DMS53 treated with DMSO at 0.1 percent for 48 hours (cell line): ENCODE measurements around the gene RGS6.
"Not testable (repeated sequence)": the region's sequence is repeated elsewhere in the genome, so short reads cannot be mapped to it uniquely, and the experiment has no call there.

Experiments
- DNase-seq: peaks from one replicate; lab custom pipeline; 2025; ENCODE audit not compliant: unreplicated experiment; lab: John Stamatoyannopoulos, UW

Gene RGS6

DNA sequence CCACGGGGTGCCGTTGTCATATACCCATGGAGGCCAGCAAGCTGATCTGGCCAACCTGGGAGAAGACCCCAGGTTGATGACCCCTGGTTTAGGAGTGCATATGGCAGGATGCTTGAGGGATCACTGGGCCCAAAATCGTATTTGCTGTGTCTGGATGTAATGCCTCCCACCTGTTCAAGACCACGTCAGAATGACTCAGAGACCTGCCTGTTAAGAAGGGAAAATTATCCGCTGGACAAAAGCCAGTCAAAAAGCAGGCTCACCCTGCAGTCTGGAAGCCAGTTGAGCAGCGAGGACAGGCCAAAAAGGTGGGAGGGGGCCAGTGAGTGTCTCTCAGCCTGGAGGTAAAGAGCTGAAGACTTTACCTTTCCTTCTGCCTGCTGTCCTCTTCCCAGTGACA is 512.5 kb downstream of the RGS6 start:
- no peak for DNase-seq

DNA sequence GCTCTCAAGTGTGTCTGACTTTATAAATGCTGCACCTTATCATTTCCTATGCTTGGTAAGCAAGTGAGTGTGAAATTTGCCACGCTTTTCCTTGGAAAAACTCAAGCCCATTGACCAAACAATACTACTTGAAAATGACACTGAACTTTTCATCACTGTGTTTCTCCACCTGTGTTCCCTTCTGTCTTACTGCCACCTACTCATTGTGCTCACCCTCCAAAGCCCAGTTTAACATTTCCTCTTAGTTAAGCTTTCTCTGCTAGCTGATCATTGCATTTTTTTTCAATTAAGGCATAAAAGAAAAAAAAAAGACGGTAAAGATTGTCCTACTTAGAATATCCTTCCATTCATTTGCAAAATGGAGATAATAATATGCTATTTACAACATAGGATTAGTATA is 516.0 kb downstream of the RGS6 start:
- no peak for DNase-seq

DNA sequence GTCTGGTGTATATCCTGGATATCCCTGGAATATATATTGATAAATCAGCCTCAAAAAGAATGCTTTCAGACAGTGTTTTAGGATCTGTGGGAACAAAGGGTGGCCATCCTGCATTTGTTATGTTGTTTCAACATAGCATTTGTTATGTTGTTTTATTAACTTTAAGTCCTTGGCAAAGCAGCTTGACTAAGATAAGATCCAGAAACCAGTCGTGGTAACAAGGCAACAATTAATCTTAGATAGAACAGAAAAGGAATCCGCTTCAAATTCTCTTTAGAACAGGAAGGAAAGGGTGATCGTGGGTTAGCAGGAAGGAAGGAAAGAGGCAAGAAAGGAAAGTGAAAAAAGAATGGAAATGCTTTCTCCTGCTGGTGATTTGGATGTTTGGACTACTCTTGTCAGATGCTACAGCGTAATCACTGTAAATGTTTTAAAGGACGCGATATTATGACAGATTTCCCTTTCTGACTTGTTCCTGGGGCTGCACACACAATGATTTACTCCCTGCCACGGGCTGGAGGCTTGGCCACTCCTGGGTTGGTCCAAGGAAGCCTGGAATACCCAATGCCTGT is 518.3 kb downstream of the RGS6 start:
- DNase-seq: no peak

DNA sequence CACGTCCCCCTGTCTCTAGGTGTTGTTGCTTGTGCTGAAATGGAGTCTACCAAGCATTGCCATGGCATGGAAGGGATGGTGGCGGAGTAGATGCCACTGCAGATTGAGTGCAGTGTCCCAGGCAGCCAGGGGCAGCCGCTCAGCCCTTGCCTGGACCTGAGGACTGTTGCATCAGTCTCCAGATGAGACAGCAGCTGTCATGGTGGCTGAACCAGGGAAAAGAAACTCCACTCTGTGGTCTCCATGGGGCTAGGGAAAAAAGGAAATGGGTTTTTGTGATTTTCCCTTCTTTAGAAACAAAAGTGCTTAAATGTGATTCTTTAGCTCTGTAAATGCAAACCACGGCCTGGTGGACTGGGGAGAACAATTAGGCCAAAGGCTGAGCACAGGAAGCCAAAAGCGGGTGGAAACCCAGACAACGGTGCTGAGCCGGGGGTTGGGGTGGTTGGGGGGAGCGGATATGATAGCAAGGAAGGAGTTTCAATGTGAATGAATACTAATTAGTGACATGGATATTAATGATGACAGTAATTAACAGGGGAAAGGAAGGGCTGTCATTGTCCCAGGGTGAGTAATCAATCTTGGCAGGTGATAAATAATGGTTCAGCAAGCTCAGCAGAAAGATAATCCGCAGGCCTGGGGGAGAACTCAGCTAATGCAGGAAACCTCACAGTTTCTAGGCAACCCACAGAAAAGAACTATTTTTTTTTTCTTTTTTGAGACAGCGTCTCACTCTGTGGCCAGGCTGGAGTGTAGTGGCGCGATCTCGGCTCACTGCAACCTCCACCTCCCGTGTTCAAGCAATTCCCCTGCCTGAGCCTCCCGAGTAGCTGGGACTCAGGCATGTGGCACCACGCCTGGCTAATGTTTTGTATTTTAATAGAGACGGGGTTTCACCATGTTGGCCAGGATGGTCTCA is 519.1 kb downstream of the RGS6 start:
- DNase-seq: no peak

DNA sequence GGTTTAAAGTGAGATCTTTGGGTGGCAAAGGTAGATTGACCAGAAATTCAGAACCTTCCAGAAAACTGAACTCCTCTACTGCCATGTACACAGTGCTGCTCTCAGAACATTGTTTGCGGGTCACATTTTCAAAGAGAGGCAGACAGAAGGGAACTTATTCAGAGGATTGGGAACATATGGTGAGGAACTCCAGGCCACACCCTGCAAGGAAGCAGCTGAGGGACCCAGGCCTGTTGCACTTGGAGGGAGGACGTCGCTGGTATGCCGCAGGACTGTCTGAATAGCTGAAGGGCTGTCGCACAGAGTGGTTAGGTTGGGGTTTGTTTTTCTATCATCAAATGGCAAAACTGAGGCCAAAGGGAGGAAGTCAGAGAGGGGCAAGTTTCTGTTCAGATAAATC is 520.5 kb downstream of the RGS6 start:
- DNase-seq: no peak

DNA sequence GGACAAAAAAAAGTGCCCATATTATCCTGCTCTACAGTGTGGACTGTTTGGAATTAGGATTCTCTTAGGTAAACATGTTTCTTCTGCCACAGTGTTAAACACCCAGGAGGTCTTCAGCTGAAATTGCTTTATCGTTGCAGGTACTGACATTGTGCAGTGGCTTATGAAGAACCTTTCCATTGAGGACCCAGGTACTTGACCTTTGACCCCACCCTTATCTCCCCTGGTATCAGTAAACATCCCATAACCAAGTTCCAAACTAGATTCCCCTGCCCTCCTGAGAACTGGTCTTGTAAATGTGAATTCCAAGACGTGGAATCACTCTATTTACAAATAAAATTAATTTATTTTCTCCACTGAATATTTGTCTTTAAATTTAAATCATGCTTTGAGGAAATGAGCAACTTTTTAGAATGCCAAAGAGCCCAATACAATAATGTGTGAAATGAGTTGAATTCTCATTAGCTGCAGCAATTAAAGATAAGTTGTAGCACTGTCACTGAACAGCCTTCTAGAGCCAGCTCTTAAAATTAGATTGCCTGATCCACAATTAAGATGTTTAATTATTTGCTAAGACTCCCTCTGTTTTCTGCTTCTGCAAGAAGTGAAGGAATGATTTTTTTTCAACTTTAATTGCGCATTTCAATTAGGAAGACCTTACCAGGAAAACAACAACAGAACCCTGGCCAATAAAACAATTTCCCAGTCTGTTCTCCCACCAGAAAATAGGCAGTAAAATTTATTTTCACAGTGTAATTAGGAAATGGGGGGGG is 522.3 kb downstream of the RGS6 start:
- DNase-seq: no peak

DNA sequence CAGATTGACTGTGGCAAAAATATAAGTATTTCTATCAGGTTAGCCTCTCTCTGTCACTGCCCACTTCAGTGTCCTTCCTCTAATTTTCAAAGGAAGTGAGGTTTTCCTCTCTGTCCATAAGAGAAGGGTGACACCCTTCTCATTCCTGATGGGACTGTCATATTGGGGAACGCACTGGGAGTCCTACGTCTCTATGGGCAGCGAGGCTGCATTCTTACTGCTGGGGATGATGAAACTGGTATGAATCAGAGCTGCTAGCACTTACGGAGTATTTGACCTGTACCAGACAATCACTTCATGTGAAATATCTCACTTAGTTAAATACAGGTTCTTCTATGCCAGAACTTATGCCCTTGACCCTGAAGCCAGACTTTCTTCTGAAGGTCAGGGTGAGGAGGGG is 525.4 kb downstream of the RGS6 start:
- DNase-seq: no peak

DNA sequence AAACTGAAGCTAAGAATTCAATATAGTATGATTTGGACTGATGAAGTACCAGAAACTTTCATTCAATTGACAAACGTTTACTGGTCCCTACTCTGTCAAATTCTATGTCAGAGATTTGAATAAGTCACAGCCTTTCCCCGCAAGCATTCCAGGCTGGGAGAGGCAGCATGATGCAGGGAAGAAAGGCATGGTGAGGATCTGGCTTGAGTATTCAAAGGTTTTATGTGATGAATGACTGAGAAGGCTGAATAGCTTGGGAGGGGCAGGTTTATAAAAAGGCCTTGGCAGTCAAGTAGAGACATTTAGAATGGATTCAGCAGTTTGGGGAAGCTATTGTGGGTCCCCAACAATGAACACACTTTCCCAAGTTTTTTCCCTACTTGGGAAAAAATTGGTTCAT is 529.8 kb downstream of the RGS6 start:
- DNase-seq: no peak

DNA sequence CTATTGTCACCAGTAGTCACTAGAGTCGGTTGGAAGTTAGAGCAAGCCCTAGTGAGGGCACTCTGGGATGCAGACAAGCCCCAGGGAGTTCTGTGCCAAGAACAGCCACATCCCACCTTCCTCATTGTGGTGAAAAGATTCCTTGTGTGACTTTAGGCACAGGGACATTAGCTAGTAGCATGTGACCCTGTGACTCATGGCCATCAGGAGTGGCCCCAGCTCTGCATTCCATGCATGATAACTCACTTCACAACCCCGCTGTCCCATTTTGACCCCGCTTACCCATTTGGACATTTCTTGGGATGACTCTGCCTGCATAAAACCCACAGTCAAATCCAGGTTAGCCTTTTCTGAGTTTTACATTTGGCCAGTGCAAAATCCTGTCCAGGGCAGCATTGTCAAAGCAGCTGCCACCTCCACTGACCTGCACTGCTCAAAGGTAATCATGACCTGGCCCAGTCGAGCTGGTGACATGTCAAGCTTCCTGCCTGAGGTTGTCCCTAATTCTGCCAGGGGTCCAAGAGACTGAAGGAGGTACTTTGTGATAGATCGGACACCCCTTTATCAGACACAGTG is 531.1 kb downstream of the RGS6 start:
- no peak for DNase-seq

DNA sequence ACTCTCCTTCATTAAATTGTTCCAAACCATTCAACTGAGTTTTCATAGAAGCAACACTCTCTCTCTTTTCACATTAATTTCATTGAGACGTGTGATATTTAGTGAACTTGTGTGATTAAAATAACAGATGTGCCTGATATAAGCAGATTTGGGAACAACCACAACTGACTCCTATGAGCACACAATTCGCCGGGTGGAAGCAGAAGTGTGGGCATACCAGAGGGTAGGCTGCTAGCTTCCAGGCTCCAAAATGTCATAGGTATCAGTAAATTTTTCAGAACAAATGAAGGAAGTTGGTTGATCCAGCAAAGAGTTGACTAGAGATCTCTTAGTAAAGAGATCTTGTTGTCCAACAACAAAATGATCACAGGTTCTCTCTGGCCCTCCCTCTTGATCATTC is 532.0 kb downstream of the RGS6 start:
- no peak for DNase-seq

DNA sequence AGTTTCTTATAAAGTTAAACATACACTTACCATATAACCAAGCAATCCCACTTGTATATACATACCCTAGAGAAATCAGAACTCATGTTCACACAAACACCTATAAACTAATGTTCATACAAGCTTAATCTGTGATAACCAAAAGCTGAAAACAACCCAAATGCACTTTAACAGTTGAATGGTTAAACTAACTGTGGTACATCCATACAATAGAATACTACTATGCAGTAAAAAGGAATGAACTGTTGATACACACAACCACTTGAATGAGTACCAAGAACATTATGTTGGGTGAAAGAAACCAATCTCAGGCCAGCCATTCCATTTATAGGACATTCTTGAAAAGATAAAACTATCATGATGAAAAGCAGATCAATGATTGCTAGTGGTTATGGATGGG is 534.1 kb downstream of the RGS6 start:
- no peak for DNase-seq

DNA sequence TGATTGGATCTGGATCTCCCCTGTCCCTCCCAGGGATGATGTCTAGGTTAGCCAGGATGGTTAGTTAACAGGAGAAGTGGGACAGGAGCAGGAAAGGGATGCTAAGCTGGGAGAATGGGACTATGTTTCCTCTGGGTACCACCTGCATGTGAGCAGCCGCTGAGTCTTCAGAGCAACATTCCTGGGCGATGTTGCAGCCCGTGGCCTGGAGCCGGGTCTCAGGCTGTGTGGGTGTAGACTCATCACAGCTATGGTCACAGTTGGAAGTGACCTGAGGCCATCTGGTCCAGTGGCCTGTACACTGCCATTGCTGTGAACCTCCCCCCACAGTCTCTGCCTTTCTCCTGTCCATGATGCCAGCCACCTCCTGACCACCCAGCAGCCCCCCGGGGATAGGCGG is 539.1 kb downstream of the RGS6 start:
- no peak for DNase-seq

DNA sequence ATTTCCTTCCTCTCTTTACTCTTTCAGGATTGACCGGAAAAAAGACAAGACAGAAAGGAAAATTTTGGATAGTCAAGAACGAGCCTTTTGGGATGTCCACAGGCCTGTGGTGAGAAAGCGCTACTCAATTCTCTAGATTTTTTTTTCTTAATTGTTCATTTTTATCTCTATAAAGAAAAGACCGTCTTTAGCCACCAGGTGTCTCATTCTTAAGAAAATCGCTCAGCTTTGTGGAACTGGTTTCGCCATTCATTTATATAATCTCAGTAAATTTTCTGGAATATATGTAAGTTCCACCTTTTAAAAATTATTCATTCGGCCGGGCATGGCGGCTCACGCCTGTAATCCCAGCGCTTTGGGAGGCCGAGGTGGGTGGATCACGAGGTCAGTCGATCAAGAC is 540.6 kb downstream of the RGS6 start:
- DNase-seq: no peak

DNA sequence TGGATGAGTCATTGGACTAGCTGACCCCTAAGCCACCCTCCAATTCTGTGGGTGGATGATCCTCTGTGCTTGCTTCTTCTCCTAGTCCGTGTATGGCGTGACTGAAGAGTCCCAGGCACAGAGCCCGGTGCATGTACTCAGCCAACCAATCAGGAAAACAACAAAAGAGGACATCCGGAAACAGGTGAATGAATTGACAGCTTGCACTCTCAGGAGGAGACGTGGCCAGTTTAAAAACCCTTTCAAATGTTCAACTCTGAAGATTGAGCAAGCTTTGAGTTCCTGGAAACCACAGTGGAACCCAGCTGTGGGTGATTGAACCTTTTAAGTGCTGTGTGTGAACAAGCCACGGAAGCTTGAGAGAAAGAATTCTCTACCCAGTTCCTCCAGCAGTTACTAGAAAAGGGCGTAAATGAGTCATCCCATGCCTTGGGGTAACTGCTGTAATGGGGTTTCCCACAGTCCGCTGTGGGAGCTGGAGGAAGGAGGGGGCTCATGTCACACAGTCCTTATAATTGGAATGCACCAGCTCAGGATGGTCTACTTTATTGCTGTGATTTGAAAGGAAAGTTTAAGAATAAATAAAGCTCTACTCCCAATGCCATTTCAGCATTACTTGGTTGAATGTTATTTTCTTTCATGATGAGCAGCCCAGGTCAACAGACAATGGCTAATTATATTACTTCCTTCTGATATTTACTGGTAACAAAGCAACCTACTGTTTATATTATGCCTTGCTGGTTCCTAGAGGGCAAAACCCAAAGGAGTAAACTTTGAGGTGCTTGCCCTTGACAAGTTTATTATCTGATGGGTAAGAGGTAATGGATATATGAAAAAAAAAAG is 544.6 kb downstream of the RGS6 start:
- no peak for DNase-seq

DNA sequence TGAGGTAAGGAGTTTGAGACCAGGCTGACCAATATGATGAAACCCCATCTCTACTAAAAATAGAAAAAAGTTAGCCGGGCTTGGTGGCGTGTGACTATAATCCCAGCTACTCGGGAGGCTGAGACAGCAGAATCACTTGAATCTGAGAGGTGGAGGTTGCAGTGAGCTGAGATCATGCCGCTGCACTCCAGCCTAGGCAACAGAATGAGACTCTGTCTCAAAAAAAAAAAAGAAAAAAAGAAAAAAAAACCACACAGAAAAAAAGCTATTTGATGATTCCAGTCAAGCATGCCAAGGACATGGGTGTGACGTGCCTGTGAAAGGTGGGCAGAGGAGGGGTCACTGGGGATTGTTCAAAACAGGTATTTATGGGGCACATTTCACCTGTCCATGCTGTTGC is 545.3 kb downstream of the RGS6 start:
- DNase-seq: not testable (repeated sequence)

DNA sequence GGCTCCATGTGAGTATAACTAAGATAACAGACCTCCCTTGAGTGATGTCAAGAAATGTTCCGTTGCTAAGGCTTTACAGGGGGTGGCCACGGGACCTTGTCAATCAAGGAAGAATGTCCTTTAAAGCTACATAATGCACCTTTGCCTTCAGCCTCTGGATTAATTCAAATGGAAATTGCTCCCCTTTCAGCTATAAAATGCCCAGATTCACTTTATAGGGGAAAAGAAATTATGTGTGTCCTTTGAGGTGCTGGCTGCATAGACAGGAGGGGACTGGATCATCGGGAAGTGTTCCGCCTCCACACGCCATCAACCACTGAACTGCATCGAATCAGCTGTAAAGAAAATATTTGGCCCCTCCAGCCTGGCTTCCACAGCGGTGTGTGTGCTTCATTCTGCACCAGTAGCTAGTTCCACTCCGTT is 546.3 kb downstream of the RGS6 start:
- DNase-seq: no peak

DNA sequence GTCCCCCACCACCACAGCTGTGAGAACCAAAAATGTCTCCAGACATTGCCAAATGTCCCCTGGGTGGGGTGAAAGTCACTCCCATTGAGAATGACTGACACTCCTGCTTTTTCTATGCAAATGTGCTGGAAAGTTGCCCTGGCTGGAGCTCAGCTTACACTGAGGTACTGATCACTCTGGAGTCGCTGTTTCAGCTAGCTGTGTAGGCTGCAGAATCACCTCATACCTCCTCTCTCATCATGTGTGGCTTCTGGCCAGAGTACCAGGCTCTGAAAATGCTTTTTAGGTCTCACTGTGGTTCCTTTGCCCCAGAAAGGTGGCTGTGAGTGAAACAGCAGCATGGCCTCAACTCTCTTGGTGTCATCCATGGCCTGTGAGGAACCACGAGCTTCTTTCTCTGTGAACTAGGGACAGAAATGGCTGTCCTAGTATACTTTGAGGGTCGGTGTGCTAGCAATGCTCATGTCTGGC is 547.3 kb downstream of the RGS6 start:
- no peak for DNase-seq

DNA sequence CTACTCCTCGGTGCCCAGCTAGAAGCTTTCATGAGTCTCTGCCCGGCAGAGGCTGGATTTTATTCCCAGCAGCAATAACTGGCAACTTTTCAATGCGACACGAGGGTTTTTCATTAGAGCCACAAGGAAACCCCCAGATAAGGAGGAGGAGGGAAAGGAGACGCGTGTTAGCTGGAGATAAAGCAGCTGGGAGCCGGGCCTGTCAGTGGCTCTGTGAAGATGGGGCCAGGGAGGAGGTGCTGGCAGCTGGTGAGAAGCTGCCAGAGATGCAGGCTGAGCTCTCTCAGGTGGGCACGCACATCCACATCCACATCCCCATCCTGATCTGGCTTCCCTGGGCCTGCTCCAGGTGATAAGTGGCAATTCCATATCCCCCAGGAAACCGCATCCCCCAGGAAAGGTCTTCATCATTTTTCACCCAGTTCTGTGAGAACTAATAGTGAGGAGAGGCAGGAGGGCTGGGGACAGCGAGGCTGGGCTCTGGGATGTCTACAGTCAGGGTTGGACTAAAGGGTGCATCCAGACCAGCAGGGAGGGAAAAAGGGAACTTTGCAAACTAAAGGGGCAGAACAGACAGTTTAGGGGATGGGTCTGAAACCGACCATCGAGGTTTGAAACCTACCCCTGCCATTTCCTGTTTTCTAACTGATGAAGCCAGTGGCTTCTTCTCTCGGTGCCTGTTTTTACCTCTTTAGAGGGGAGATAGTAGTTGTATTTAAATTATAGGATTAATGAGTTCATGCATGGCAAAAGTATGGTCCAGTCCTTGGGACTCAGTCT is 548.4 kb downstream of the RGS6 start:
- DNase-seq: no peak

DNA sequence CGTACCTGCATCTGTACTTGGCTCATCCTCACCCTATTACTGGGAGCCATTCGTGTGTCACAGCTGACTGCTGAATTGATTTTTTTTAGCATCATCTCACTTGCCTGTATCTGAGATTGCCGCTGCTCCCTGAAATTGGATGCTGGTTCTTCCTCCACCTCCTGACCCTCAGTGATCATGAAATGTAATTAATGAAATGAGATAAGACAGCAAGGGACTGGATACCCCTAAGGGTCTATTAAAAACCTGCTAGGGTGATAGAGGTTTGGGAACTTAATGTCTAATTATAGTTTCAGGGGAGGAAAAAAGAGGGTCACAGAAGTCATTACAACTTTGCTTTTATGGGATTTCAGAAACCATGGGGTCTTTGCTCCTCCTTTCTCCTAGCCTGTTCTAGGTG is 551.1 kb downstream of the RGS6 start:
- no peak for DNase-seq

DNA sequence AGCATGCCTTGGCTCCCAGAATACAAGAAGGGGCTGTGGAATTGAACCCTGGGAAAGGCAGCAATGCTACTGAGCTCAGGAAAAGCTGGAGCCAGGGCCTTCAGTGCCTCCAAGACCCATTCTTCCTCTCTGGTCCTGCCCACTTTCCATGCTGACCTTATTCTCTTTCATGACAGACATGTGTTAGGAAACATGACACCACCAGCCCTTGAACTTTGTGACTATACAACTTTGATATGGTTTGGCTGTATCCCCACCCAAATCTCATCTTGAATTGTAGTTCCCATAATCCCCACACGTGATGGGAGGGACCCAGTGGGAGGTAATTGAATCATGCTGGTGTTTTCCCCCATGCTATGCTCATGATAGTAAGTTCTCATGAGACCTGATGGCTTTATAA is 553.5 kb downstream of the RGS6 start:
- no peak for DNase-seq
